ENCODE results near the gene CNTNAP2. TPM values are rescaled to one million over a fixed set of nuclear protein-coding genes. Genes with fewer than 3 reads are reported as not detected.

The CNTNAP2 gene
- total and polyA plus RNA-seq, 4 donors: 0.14 to 2.3 (median 1.1) TPM

- TF ChIP-seq ZBTB33 (IDR thresholded peaks at IDR 0.05): no peak
- TF ChIP-seq EGR1 (IDR thresholded peaks at IDR 0.05; ENCODE audit: low read depth in 2 of 2): no peak
These were observed 1419.1 kb downstream of the CNTNAP2 start (continued) for GRCh38 chr7:147535701-147536111.

GRCh38 chr7:147539685-147540084 lies 1423.1 kb downstream of the CNTNAP2 start:
- TF ChIP-seq SP1 (IDR thresholded peaks at IDR 0.05) (no peak), YY1 (IDR thresholded peaks at IDR 0.05) (no peak), MAX (IDR thresholded peaks at IDR 0.05) (no peak), TAF1 (conservative IDR thresholded peaks at IDR 0.05) (no peak), HNF4A (conservative IDR thresholded peaks at IDR 0.05) (no peak), ATF3 (IDR thresholded peaks at IDR 0.05) (no peak), RXRA (IDR thresholded peaks at IDR 0.05) (no peak), CTCF (IDR thresholded peaks at IDR 0.05; ENCODE audit: low read depth, low read length, missing input control) (no peak), REST (IDR thresholded peaks at IDR 0.05) (no peak), RAD21 (IDR thresholded peaks at IDR 0.05) (no peak), ZBTB33 (IDR thresholded peaks at IDR 0.05) (no peak), JUND (IDR thresholded peaks at IDR 0.05) (no peak), GABPA (IDR thresholded peaks at IDR 0.05 in 1 of 2, conservative IDR thresholded peaks at IDR 0.05 in 1 of 2) (no peak)
- H3K4me3 ChIP-seq (ENCODE audit: low read depth in 1 of 3, low read length in 3 of 3): no peak overlapping the region
- H3K27ac ChIP-seq (ENCODE audit: low read depth in 1 of 2, low read length in 2 of 2): no peak overlapping the region
- 23% methylated on average over 2 of the region's 2 CpGs for WGBS
- H3K36me3 ChIP-seq (ENCODE audit: control insufficient read depth in 4 of 4, insufficient read depth in 3 of 4, low read depth in 1 of 4, low read length in 3 of 4): no peaks in the 10 kb centered on the region
- no peak for DNase-seq (ENCODE audit: low spot score)
- H3K9me3 ChIP-seq (ENCODE audit: control insufficient read depth in 4 of 4, low read length in 3 of 4): no peaks in the 10 kb centered on the region
- no peak overlapping the region for H3K9ac ChIP-seq (ENCODE audit: low read depth in 1 of 2, low read length in 2 of 2)
- peaks cover 0 to 4% (median 0%) of the 10 kb centered on the region in 4 donors for H3K27me3 ChIP-seq (ENCODE audit: control insufficient read depth in 4 of 4, insufficient read depth in 4 of 4, low read length in 3 of 4)
- no peaks in the 10 kb centered on the region for H3K4me1 ChIP-seq (ENCODE audit: control insufficient read depth in 4 of 4, insufficient read depth in 4 of 4, low read length in 3 of 4)
